DND-41 (cell line): ENCODE measurements around the gene DOCK3.

Experiments
- CTCF ChIP-seq: IDR thresholded peaks from 2 replicates; pipeline ENCODE4 v1.5.1; 2012; ENCODE audit warnings: borderline replicate concordance, low read length, moderate library complexity, mild to moderate bottlenecking; ENCODE audit not compliant: poor library complexity, severe bottlenecking; ENCODE audit errors: extremely low read depth
- EZH2 ChIP-seq: IDR thresholded peaks from 3 replicates; pipeline ENCODE4 v1.6.1; 2012; ENCODE audit warnings: borderline replicate concordance, low read depth, mild to moderate bottlenecking, moderate library complexity, low read length, inconsistent platforms; ENCODE audit not compliant: severe bottlenecking

GRCh38 chr3:51408813-51409212 is 734.1 kb downstream of the DOCK3 start:
- TF ChIP-seq CTCF, result no peak
- TF ChIP-seq EZH2, result no peak
